DOHH2 (cell line): Measurements from ENCODE around the gene CCR9.

Source experiments
- H3F3A ChIP-seq: fragments of 200-600 bp; sonication (generic), shearing (Covaris generic); 2 replicates; pipeline ENCODE4 v1.6.0; 2016; ENCODE audit warnings: antibody characterized with exemption, mild to moderate bottlenecking; ENCODE audit not compliant: control insufficient read depth, insufficient read depth
- H3K27ac ChIP-seq: fragments of 200-600 bp; sonication (generic); 2 replicates; pipeline ENCODE4 v1.5.1; 2014; ENCODE audit warnings: low read depth, mild to moderate bottlenecking, low read length, moderate library complexity
- H3K27me3 ChIP-seq: fragments of 200-600 bp; sonication (generic); 2 replicates; pipeline ENCODE4 v1.6.1; 2014; ENCODE audit warnings: mild to moderate bottlenecking, low read length, mixed read lengths; ENCODE audit not compliant: control insufficient read depth
- H3K36me3 ChIP-seq: fragments of 200-600 bp; sonication (generic); 2 replicates; pipeline ENCODE4 v1.6.1; 2014; ENCODE audit warnings: mild to moderate bottlenecking, low read length, moderate library complexity, mixed read lengths; ENCODE audit not compliant: control insufficient read depth
- H3K4me1 ChIP-seq: fragments of 200-600 bp; sonication (generic); 2 replicates; pipeline ENCODE4 v1.6.1; 2014; ENCODE audit warnings: mild to moderate bottlenecking, low read length, mixed read lengths; ENCODE audit not compliant: control insufficient read depth
- H3K4me2 ChIP-seq: fragments of 200-600 bp; sonication (generic); 2 replicates; pipeline ENCODE4 v1.6.0; 2014; ENCODE audit warnings: mild to moderate bottlenecking, low read length, moderate library complexity
- H3K4me3 ChIP-seq: fragments of 200-600 bp; sonication (generic); 2 replicates; pipeline ENCODE4 v1.5.1; 2014; ENCODE audit warnings: mild to moderate bottlenecking, low read length, mixed read lengths
- H3K79me2 ChIP-seq: fragments of 200-600 bp; sonication (generic); 2 replicates; pipeline ENCODE4 v1.6.1; 2014; ENCODE audit warnings: mild to moderate bottlenecking, low read length, mixed read lengths; ENCODE audit not compliant: control insufficient read depth
- H3K9me2 ChIP-seq: fragments of 200-600 bp; sonication (generic); replicated peaks from 2 replicates; pipeline ENCODE4 v1.6.1; 2014; ENCODE audit warnings: mild to moderate bottlenecking, low read length, mixed read lengths; ENCODE audit not compliant: control insufficient read depth
- H3K9me3 ChIP-seq: fragments of 200-600 bp; sonication (generic); 2 replicates; pipeline ENCODE4 v1.6.1; 2014; ENCODE audit warnings: antibody characterized with exemption, low read length, mixed read lengths; ENCODE audit not compliant: control insufficient read depth, insufficient read depth
- H4K20me1 ChIP-seq: fragments of 200-600 bp; sonication (generic); 2 replicates; pipeline ENCODE4 v1.6.0; 2014; ENCODE audit warnings: low read depth, mild to moderate bottlenecking, antibody characterized with exemption, low read length, moderate library complexity; ENCODE audit not compliant: control insufficient read depth, insufficient read depth
- CTCF ChIP-seq: fragments of 200-600 bp; sonication (generic); IDR thresholded peaks from one replicate; pipeline ENCODE4 v1.5.1; 2014; ENCODE audit warnings: antibody characterized with exemption, mild to moderate bottlenecking, low read depth, low read length; ENCODE audit not compliant: poor library complexity, severe bottlenecking
- EZH2phosphoT487 ChIP-seq: fragments of 200-600 bp; sonication (generic); IDR thresholded peaks from 2 replicates; pipeline ENCODE4 v1.6.1; 2017; ENCODE audit warnings: borderline replicate concordance, mild to moderate bottlenecking, antibody characterized with exemption, low read length, moderate library complexity, mixed read lengths

The CCR9 gene

GRCh38 chr3:45896956-45897355 is 10.6 kb downstream of the CCR9 start:
- no peaks in the 10 kb centered on the region for H3K4me1 ChIP-seq
- no peak overlapping the region for H3K27ac ChIP-seq
- H3K4me3 ChIP-seq, result no peak overlapping the region
- H3K9me3 ChIP-seq, result no peaks in the 10 kb centered on the region
- H3K79me2 ChIP-seq, result no peaks in the 10 kb centered on the region
- no peaks in the 10 kb centered on the region for H3K9me2 ChIP-seq
- no peak overlapping the region for H3K4me2 ChIP-seq
- no peaks in the 10 kb centered on the region for H3K36me3 ChIP-seq
- H3K27me3 ChIP-seq, result peaks cover 25% of the 10 kb centered on the region
- no peaks in the 10 kb centered on the region for H3F3A ChIP-seq
- H4K20me1 ChIP-seq, result no peaks in the 10 kb centered on the region
- TF ChIP-seq EZH2phosphoT487 (no peak), CTCF (no peak)

GRCh38 chr3:45904931-45905330 is 18.6 kb downstream of the CCR9 start:
- Histone ChIP-seq H3K4me1 (no peaks in the 10 kb centered on the region), H4K20me1 (no peaks in the 10 kb centered on the region)

GRCh38 chr3:45905755-45906154 is 19.4 kb downstream of the CCR9 start:
- Histone ChIP-seq H3K27ac (no peak overlapping the region), H3K27me3 (no peaks in the 10 kb centered on the region), H3K4me1 (no peaks in the 10 kb centered on the region), H4K20me1 (no peaks in the 10 kb centered on the region), H3F3A (no peaks in the 10 kb centered on the region), H3K36me3 (no peaks in the 10 kb centered on the region), H3K9me3 (no peaks in the 10 kb centered on the region), H3K79me2 (no peaks in the 10 kb centered on the region), H3K4me2 (no peak overlapping the region), H3K4me3 (no peak overlapping the region), H3K9me2 (no peaks in the 10 kb centered on the region)
- TF ChIP-seq EZH2phosphoT487 (no peak), CTCF (no peak)

More at GRCh38 chr3:45904931-45905330, 18.6 kb downstream of the CCR9 start:
- H3K27ac ChIP-seq, result no peak overlapping the region
- no peaks in the 10 kb centered on the region for H3K79me2 ChIP-seq
- H3K4me2 ChIP-seq, result no peak overlapping the region
- no peak overlapping the region for H3K4me3 ChIP-seq
- H3K9me2 ChIP-seq, result no peaks in the 10 kb centered on the region
- TF ChIP-seq CTCF (no peak), EZH2phosphoT487 (no peak)
- no peaks in the 10 kb centered on the region for H3K9me3 ChIP-seq
- H3K27me3 ChIP-seq, result no peaks in the 10 kb centered on the region
- no peaks in the 10 kb centered on the region for H3K36me3 ChIP-seq
- H3F3A ChIP-seq, result no peaks in the 10 kb centered on the region
